ENCODE results near the gene ANKS1A.

DNA sequence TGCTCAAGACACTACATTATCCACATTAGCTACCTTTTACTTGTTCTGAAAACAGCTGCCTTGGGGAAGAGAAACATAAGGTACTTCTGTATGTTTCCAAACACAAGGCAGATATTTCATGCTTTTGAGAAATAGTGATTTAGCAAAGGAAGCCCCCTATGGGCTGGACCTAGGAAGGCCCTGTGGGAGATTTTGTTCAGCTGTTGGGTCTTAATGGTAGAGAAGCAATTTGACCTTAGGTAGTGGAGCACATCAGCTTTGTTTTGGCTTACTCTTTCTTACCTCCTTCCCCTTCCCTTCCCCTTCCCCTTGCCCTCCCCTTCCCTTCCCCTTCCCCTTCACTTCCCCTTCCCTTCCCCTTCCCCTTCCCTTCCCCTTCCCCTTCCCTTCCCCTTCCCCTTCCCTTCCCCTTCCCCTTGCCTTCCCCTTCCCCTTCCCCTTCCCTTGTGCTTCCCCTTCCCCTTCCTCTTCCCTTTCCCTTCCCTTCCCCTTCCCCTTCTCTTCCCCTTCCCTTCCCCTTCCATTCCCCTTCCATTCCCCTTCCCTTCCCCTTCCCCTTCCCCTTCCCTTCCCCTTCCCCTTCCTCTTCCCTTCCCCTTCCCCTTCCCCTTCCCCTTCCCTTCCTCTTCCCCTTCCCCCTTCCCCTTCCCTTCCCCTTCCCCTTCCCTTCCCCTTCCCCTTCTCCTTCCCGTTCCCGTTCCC lies 84.6 kb downstream of the ANKS1A start:
- TF ChIP-seq POLR2A (IDR thresholded peaks at IDR 0.05) (no peak), POLR2AphosphoS5 (IDR thresholded peaks at IDR 0.05) (no peak)
- TF ChIP-seq, protein P1, sequence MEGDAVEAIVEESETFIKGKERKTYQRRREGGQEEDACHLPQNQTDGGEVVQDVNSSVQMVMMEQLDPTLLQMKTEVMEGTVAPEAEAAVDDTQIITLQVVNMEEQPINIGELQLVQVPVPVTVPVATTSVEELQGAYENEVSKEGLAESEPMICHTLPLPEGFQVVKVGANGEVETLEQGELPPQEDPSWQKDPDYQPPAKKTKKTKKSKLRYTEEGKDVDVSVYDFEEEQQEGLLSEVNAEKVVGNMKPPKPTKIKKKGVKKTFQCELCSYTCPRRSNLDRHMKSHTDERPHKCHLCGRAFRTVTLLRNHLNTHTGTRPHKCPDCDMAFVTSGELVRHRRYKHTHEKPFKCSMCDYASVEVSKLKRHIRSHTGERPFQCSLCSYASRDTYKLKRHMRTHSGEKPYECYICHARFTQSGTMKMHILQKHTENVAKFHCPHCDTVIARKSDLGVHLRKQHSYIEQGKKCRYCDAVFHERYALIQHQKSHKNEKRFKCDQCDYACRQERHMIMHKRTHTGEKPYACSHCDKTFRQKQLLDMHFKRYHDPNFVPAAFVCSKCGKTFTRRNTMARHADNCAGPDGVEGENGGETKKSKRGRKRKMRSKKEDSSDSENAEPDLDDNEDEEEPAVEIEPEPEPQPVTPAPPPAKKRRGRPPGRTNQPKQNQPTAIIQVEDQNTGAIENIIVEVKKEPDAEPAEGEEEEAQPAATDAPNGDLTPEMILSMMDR (IDR thresholded peaks at IDR 0.05), result no peak
